ENCODE results near the gene GPC5. TPM values are rescaled to one million over a fixed set of nuclear protein-coding genes. Genes with fewer than 3 reads are reported as not detected.

The GPC5 gene
- total RNA-seq, 1 experiment from 2014 or later = 0.26 TPM

- ChIA-PET CTCF (no interaction called here), POLR2A (no interaction called here)
- H3K27me3 ChIP-seq (ENCODE audit: control insufficient read depth, insufficient read depth, low read length) = no peaks in the 10 kb centered on the region
Measured at GRCh38 chr13:91504216-91504615, 105.8 kb downstream of the GPC5 start.

DNA sequence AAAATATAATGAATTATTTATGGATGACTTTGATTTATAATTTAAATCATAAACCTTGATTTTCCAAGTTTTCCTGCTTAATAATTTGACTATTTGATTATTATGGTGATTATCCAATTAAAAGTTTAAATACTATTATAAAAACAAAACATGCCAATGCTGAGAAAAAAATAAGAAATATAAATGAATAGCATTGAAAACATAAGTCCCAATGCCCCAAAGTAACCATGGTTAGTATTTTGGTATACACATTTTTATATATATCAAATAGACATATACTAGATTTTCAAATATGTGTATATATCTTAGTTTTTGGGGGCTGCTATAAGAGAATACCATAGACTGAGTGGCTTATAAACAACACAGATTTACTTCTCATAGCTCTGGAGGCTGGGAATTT, 108.3 kb downstream of the GPC5 start:
- DNase-seq (ENCODE audit: low read depth, low spot score) = no peak
- H3K27ac ChIP-seq (ENCODE audit: low read length) = no peak overlapping the region
- no TSS peak for BruUV-seq (replicated peaks)
- no peak for ATAC-seq
- intact Hi-C loops (cut with micrococcal nuclease; ENCODE audit: unreplicated experiment) (no loop called here), in situ Hi-C loops (cut with HindIII; ENCODE audit: low pct_unique_long_range_greater_than_20kb, low sequenced_read_pairs) (no loop called here)
- ChIA-PET CTCF (no interaction called here), POLR2A (no interaction called here)
- no peak overlapping the region for H3K4me3 ChIP-seq (ENCODE audit: low read depth in 2 of 2, low read length in 2 of 2)
- H3K27me3 ChIP-seq (ENCODE audit: control insufficient read depth, insufficient read depth, low read length) = no peaks in the 10 kb centered on the region
- H3K9me3 ChIP-seq (ENCODE audit: control insufficient read depth, insufficient read depth, low read depth, low read length) = no peaks in the 10 kb centered on the region
- TF ChIP-seq SIN3A (IDR thresholded peaks at IDR 0.05; ENCODE audit: borderline replicate concordance, insufficient read depth, low read depth, low read length) (no peak), TCF7L2 (IDR thresholded peaks at IDR 0.05; ENCODE audit: low read depth, low read length) (no peak), CTCF (IDR thresholded peaks at IDR 0.05) (no peak), POLR2AphosphoS5 (IDR thresholded peaks at IDR 0.05; ENCODE audit: low read depth, low read length) (no peak)
- TF ChIP-seq, protein P1, sequence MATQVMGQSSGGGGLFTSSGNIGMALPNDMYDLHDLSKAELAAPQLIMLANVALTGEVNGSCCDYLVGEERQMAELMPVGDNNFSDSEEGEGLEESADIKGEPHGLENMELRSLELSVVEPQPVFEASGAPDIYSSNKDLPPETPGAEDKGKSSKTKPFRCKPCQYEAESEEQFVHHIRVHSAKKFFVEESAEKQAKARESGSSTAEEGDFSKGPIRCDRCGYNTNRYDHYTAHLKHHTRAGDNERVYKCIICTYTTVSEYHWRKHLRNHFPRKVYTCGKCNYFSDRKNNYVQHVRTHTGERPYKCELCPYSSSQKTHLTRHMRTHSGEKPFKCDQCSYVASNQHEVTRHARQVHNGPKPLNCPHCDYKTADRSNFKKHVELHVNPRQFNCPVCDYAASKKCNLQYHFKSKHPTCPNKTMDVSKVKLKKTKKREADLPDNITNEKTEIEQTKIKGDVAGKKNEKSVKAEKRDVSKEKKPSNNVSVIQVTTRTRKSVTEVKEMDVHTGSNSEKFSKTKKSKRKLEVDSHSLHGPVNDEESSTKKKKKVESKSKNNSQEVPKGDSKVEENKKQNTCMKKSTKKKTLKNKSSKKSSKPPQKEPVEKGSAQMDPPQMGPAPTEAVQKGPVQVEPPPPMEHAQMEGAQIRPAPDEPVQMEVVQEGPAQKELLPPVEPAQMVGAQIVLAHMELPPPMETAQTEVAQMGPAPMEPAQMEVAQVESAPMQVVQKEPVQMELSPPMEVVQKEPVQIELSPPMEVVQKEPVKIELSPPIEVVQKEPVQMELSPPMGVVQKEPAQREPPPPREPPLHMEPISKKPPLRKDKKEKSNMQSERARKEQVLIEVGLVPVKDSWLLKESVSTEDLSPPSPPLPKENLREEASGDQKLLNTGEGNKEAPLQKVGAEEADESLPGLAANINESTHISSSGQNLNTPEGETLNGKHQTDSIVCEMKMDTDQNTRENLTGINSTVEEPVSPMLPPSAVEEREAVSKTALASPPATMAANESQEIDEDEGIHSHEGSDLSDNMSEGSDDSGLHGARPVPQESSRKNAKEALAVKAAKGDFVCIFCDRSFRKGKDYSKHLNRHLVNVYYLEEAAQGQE (IDR thresholded peaks at IDR 0.05; ENCODE audit: insufficient read depth in 1 of 2, low read depth in 2 of 2, low read length in 1 of 2) = no peak
- H3K36me3 ChIP-seq (ENCODE audit: control insufficient read depth, insufficient read depth, low read length) = no peaks in the 10 kb centered on the region
- no peaks in the 10 kb centered on the region for H3K4me1 ChIP-seq (ENCODE audit: control insufficient read depth, insufficient read depth, low read length)

More at GRCh38 chr13:91504216-91504615, 105.8 kb downstream of the GPC5 start:
- Histone ChIP-seq H3K4me1 (ENCODE audit: control insufficient read depth, insufficient read depth, low read length) (no peaks in the 10 kb centered on the region), H3K4me3 (ENCODE audit: low read depth in 2 of 2, low read length in 2 of 2) (no peak overlapping the region), H3K27ac (ENCODE audit: low read length) (no peak overlapping the region), H3K9me3 (ENCODE audit: control insufficient read depth, insufficient read depth, low read depth, low read length) (no peaks in the 10 kb centered on the region), H3K36me3 (ENCODE audit: control insufficient read depth, insufficient read depth, low read length) (no peaks in the 10 kb centered on the region)
- in situ Hi-C loops (cut with HindIII; ENCODE audit: low pct_unique_long_range_greater_than_20kb, low sequenced_read_pairs) = no loop called here
- no peak for TF ChIP-seq TCF7L2 (IDR thresholded peaks at IDR 0.05; ENCODE audit: low read depth, low read length)
- no peak for TF ChIP-seq SIN3A (IDR thresholded peaks at IDR 0.05; ENCODE audit: borderline replicate concordance, insufficient read depth, low read depth, low read length)
- TF ChIP-seq, protein P1 (IDR thresholded peaks at IDR 0.05; ENCODE audit: insufficient read depth in 1 of 2, low read depth in 2 of 2, low read length in 1 of 2) = no peak
- no peak for TF ChIP-seq CTCF (IDR thresholded peaks at IDR 0.05)
- TF ChIP-seq POLR2AphosphoS5 (IDR thresholded peaks at IDR 0.05; ENCODE audit: low read depth, low read length) = no peak
- no peak for DNase-seq (ENCODE audit: low read depth, low spot score)
- intact Hi-C loops (cut with micrococcal nuclease; ENCODE audit: unreplicated experiment) = no loop called here
- BruUV-seq (replicated peaks) = no TSS peak
- no peak for ATAC-seq
